ENCODE data around the gene TMEM200C. TPM values are rescaled to one million over a fixed set of nuclear protein-coding genes. Genes with fewer than 3 reads are reported as not detected.
"Not testable (repeated sequence)": the region's sequence is repeated elsewhere in the genome, so short reads cannot be mapped to it uniquely, and the experiment has no call there.

TMEM200C gene
- total RNA-seq, 1 experiment from 2014 or later: not detected

GRCh38 chr18:5872886-5873285 is 22.4 kb downstream of the TMEM200C start:
- H3K4me3 ChIP-seq: no peak overlapping the region
- no peaks in the 10 kb centered on the region for H3K27me3 ChIP-seq
- no peak for DNase-seq
- H3K4me1 ChIP-seq: no peaks in the 10 kb centered on the region
- H3K36me3 ChIP-seq: no peaks in the 10 kb centered on the region
- H3K27ac ChIP-seq: no peak overlapping the region
- no peaks in the 10 kb centered on the region for H3K9me3 ChIP-seq (replicated peaks)

- DNase-seq: no peak
- no peaks in the 10 kb centered on the region for H3K36me3 ChIP-seq
- no peak overlapping the region for H3K27ac ChIP-seq
- H3K4me1 ChIP-seq: no peaks in the 10 kb centered on the region
- H3K27me3 ChIP-seq: no peaks in the 10 kb centered on the region
- no peaks in the 10 kb centered on the region for H3K9me3 ChIP-seq (replicated peaks)
- no peak overlapping the region for H3K4me3 ChIP-seq
Measured at GRCh38 chr18:5871426-5871825, 23.9 kb downstream of the TMEM200C start.

GRCh38 chr18:5868218-5868854 is 27.0 kb downstream of the TMEM200C start:
- peak; percentile 54 to 78 for DNase-seq

GRCh38 chr18:5865521-5865920 is 29.8 kb downstream of the TMEM200C start:
- no peak for DNase-seq
- Histone ChIP-seq H3K4me1 (no peaks in the 10 kb centered on the region), H3K9me3 (replicated peaks) (no peaks in the 10 kb centered on the region), H3K27ac (no peak overlapping the region), H3K27me3 (no peaks in the 10 kb centered on the region), H3K36me3 (no peaks in the 10 kb centered on the region), H3K4me3 (no peak overlapping the region)

More at GRCh38 chr18:5868218-5868854, 27.0 kb downstream of the TMEM200C start:
- no peaks in the 10 kb centered on the region for H3K4me1 ChIP-seq
- no peak overlapping the region for H3K27ac ChIP-seq
- H3K27me3 ChIP-seq: no peaks in the 10 kb centered on the region
- no peak overlapping the region for H3K4me3 ChIP-seq
- no peaks in the 10 kb centered on the region for H3K36me3 ChIP-seq
- no peaks in the 10 kb centered on the region for H3K9me3 ChIP-seq (replicated peaks)

- DNase-seq; H3K4me3 ChIP-seq; H3K4me1 ChIP-seq; H3K27me3 ChIP-seq; H3K9me3 ChIP-seq (replicated peaks); H3K27ac ChIP-seq; H3K36me3 ChIP-seq: not testable (repeated sequence)
Measured at GRCh38 chr18:5862127-5862526, 33.2 kb downstream of the TMEM200C start.

- no peak for DNase-seq
- Histone ChIP-seq H3K27ac (no peak overlapping the region), H3K4me3 (no peak overlapping the region), H3K27me3 (no peaks in the 10 kb centered on the region), H3K36me3 (no peaks in the 10 kb centered on the region), H3K9me3 (replicated peaks) (no peaks in the 10 kb centered on the region), H3K4me1 (no peaks in the 10 kb centered on the region)
Measured at GRCh38 chr18:5857180-5857579, 38.1 kb downstream of the TMEM200C start.

GRCh38 chr18:5853253-5853652 is 42.1 kb downstream of the TMEM200C start:
- H3K4me1 ChIP-seq: no peaks in the 10 kb centered on the region
- H3K4me3 ChIP-seq: no peak overlapping the region
- H3K27me3 ChIP-seq: no peaks in the 10 kb centered on the region
- DNase-seq: no peak
- H3K27ac ChIP-seq: no peak overlapping the region
- no peaks in the 10 kb centered on the region for H3K36me3 ChIP-seq
- no peaks in the 10 kb centered on the region for H3K9me3 ChIP-seq (replicated peaks)

- no peak for DNase-seq
- no peaks in the 10 kb centered on the region for H3K4me1 ChIP-seq
- H3K4me3 ChIP-seq: no peak overlapping the region
- H3K9me3 ChIP-seq (replicated peaks): no peaks in the 10 kb centered on the region
- H3K36me3 ChIP-seq: no peaks in the 10 kb centered on the region
- no peak overlapping the region for H3K27ac ChIP-seq
- H3K27me3 ChIP-seq: no peaks in the 10 kb centered on the region
Measured at GRCh38 chr18:5851998-5852397, 43.3 kb downstream of the TMEM200C start.

GRCh38 chr18:5842653-5843052 is 52.7 kb downstream of the TMEM200C start:
- H3K36me3 ChIP-seq: no peaks in the 10 kb centered on the region
- no peaks in the 10 kb centered on the region for H3K9me3 ChIP-seq (replicated peaks)
- H3K4me1 ChIP-seq: no peaks in the 10 kb centered on the region
- H3K4me3 ChIP-seq: no peak overlapping the region
- no peaks in the 10 kb centered on the region for H3K27me3 ChIP-seq
- H3K27ac ChIP-seq: no peak overlapping the region
- no peak for DNase-seq

GRCh38 chr18:5841518-5841917 is 53.8 kb downstream of the TMEM200C start:
- Histone ChIP-seq H3K36me3 (no peaks in the 10 kb centered on the region), H3K4me1 (no peaks in the 10 kb centered on the region), H3K4me3 (no peak overlapping the region), H3K27me3 (no peaks in the 10 kb centered on the region), H3K27ac (no peak overlapping the region), H3K9me3 (replicated peaks) (no peaks in the 10 kb centered on the region)
- DNase-seq: no peak

- Histone ChIP-seq H3K9me3 (replicated peaks) (no peaks in the 10 kb centered on the region), H3K27ac (no peak overlapping the region), H3K27me3 (no peaks in the 10 kb centered on the region), H3K4me1 (no peaks in the 10 kb centered on the region), H3K36me3 (no peaks in the 10 kb centered on the region), H3K4me3 (no peak overlapping the region)
- DNase-seq: no peak
Measured at GRCh38 chr18:5840547-5840946, 54.8 kb downstream of the TMEM200C start.

GRCh38 chr18:5840025-5840424 is 55.3 kb downstream of the TMEM200C start:
- H3K9me3 ChIP-seq (replicated peaks): no peaks in the 10 kb centered on the region
- H3K27me3 ChIP-seq: no peaks in the 10 kb centered on the region
- no peaks in the 10 kb centered on the region for H3K4me1 ChIP-seq
- H3K4me3 ChIP-seq: no peak overlapping the region
- DNase-seq: no peak
- H3K36me3 ChIP-seq: no peaks in the 10 kb centered on the region
- H3K27ac ChIP-seq: no peak overlapping the region

GRCh38 chr18:5839102-5839501 is 56.2 kb downstream of the TMEM200C start:
- Histone ChIP-seq H3K27me3 (no peaks in the 10 kb centered on the region), H3K4me3 (no peak overlapping the region), H3K4me1 (no peaks in the 10 kb centered on the region), H3K27ac (no peak overlapping the region), H3K36me3 (no peaks in the 10 kb centered on the region), H3K9me3 (replicated peaks) (no peaks in the 10 kb centered on the region)
- DNase-seq: no peak

All from SJCRH30 (cell line).